Kidney epithelial cell (primary cell): ENCODE measurements around the gene RPL26. TPM values are rescaled to one million over a fixed set of nuclear protein-coding genes. Genes with fewer than 3 reads are reported as not detected.

Experiments used
- DNase-seq: peaks from one replicate; pipeline ENCODE4 v3.0.0-alpha.2; 2010; ENCODE audit warnings: low read depth
- H3K27me3 ChIP-seq: 2 replicates; pipeline ENCODE4 v1.6.0; 2011; ENCODE audit warnings: low read length; ENCODE audit not compliant: control insufficient read depth, insufficient read depth
- H3K36me3 ChIP-seq: 2 replicates; pipeline ENCODE4 v1.5.1; 2011; ENCODE audit warnings: low read length; ENCODE audit not compliant: control insufficient read depth, insufficient read depth
- H3K4me3 ChIP-seq: 2 replicates; pipeline ENCODE4 v1.5.1; 2011; ENCODE audit warnings: low read depth, mild to moderate bottlenecking, control low read depth, low read length
- CTCF ChIP-seq: IDR thresholded peaks from 2 replicates; pipeline ENCODE4 v1.5.1; 2011; ENCODE audit warnings: mild to moderate bottlenecking, moderate library complexity, low read length, control low read depth, inconsistent platforms; ENCODE audit not compliant: insufficient read depth, poor library complexity, severe bottlenecking
- total RNA-seq: library from RNA; depleted of rRNA; stranded (reverse); fragments of >200 nt; gene quantifications from 2 replicates; pipeline ENCODE4 v1.2.3, GENCODE V29; 2015

RPL26 gene
- total RNA-seq, 1 donor from 2014 or later: 6,972 TPM

- no peak for TF ChIP-seq CTCF
- H3K36me3 ChIP-seq: no peaks in the 10 kb centered on the region
- H3K4me3 ChIP-seq: no peak overlapping the region
- H3K27me3 ChIP-seq: peaks cover 9% of the 10 kb centered on the region
- no peak for DNase-seq
Observed at GRCh38 chr17:8420041-8420934, 37.3 kb upstream of the RPL26 start.

GRCh38 chr17:8419305-8419704, 36.3 kb upstream of the RPL26 start:
- Histone ChIP-seq H3K36me3 (no peaks in the 10 kb centered on the region), H3K27me3 (peaks cover 9% of the 10 kb centered on the region), H3K4me3 (no peak overlapping the region)
- no peak for TF ChIP-seq CTCF
- DNase-seq: no peak

- no peak for TF ChIP-seq CTCF
- no peaks in the 10 kb centered on the region for H3K36me3 ChIP-seq
- no peak overlapping the region for H3K4me3 ChIP-seq
- no peak for DNase-seq
- peaks cover 9% of the 10 kb centered on the region for H3K27me3 ChIP-seq
Observed at GRCh38 chr17:8418471-8418870, 35.5 kb upstream of the RPL26 start.

GRCh38 chr17:8417806-8418205, 34.8 kb upstream of the RPL26 start:
- Histone ChIP-seq H3K36me3 (no peaks in the 10 kb centered on the region), H3K4me3 (no peak overlapping the region), H3K27me3 (peaks cover 10% of the 10 kb centered on the region)
- DNase-seq: no peak
- no peak for TF ChIP-seq CTCF

GRCh38 chr17:8413938-8414337, 30.9 kb upstream of the RPL26 start:
- no peak overlapping the region for H3K4me3 ChIP-seq
- no peak for TF ChIP-seq CTCF
- DNase-seq: no peak
- peaks cover 8% of the 10 kb centered on the region for H3K27me3 ChIP-seq
- H3K36me3 ChIP-seq: no peaks in the 10 kb centered on the region

GRCh38 chr17:8413328-8413727, 30.3 kb upstream of the RPL26 start:
- DNase-seq: no peak
- Histone ChIP-seq H3K4me3 (no peak overlapping the region), H3K36me3 (no peaks in the 10 kb centered on the region), H3K27me3 (peaks cover 8% of the 10 kb centered on the region)
- no peak for TF ChIP-seq CTCF
